K562 (cell line): ENCODE data around the gene LRRC41. TPM values are rescaled to one million over a fixed set of nuclear protein-coding genes. Genes with fewer than 3 reads are reported as not detected.

ENCODE experiments used
- ARID1B ChIP-seq: fragments of 450-650 bp; IDR thresholded peaks from 2 replicates; pipeline ENCODE4 v1.6.1; 2016; ENCODE audit warnings: antibody characterized with exemption, mild to moderate bottlenecking, inconsistent platforms
- CEBPG ChIP-seq, 3 experiments: fragments of 200-800 bp in 1 of 3; sonication (Bioruptor generic) in 1 of 3; sonication (generic) in 1 of 3; formaldehyde crosslinking in 1 of 3; IDR thresholded peaks in 2 of 3; conservative IDR thresholded peaks in 1 of 3; 2 replicates each; pipeline versions ENCODE4 v1.6.1 to v1.8.0; 2016 to 2022; ENCODE audit warnings: missing compliant biosample characterization in 2 of 3, missing genetic modification characterization in 2 of 3, mild to moderate bottlenecking in 1 of 3, missing genetic modification reagents in 1 of 3
- CHD7 ChIP-seq: fragments of 200-600 bp; sonication (generic); IDR thresholded peaks from one replicate; pipeline ENCODE4 v1.6.1; 2012; ENCODE audit warnings: mild to moderate bottlenecking, low read depth, low read length, inconsistent platforms
- EHMT2 ChIP-seq: fragments of 450-650 bp; IDR thresholded peaks from 2 replicates; pipeline ENCODE4 v1.6.1; 2018; ENCODE audit warnings: antibody characterized with exemption
- GABPB1 ChIP-seq: sonication (generic); formaldehyde crosslinking; IDR thresholded peaks from 2 replicates; pipeline ENCODE4 v1.8.0; 2022; ENCODE audit warnings: mild to moderate bottlenecking, missing genetic modification reagents
- HLTF ChIP-seq: fragments of 450-650 bp; IDR thresholded peaks from 2 replicates; pipeline ENCODE4 v1.6.1; 2016
- MEF2A ChIP-seq: IDR thresholded peaks from 2 replicates; pipeline ENCODE4 v1.6.1; 2011; ENCODE audit warnings: low read depth, mild to moderate bottlenecking, low read length, moderate library complexity; ENCODE audit not compliant: control insufficient read depth
- PHB2 ChIP-seq: fragments of 450-650 bp; IDR thresholded peaks from 2 replicates; pipeline ENCODE4 v1.6.1; 2017; ENCODE audit warnings: low read depth
- ZNF668 ChIP-seq: fragments of 250-450 bp; sonication (Bioruptor Pico); IDR thresholded peaks from 2 replicates; pipeline ENCODE4 v1.8.0; 2022; ENCODE audit warnings: mild to moderate bottlenecking, inconsistent platforms
- polyA plus RNA-seq, 8 experiments: library from polyadenylated mRNA; depleted of rRNA in 4 of 8; stranded (reverse) in 5 of 8; unstranded in 3 of 8; fragments of >200 nt; fragmentation: Nextera tagmentation in 2 of 8; fragmentation: Illumina TruSeq in 1 of 8; extraction: Ambion mirVana in 2 of 8; extraction: Trizol in 1 of 8; gene quantifications; 2 replicates each; pipeline versions ENCODE4 v1.2.1 to v1.2.3, GENCODE V29; 2011 to 2014; ENCODE audit warnings: inconsistent platforms in 1 of 8, missing spikeins in 1 of 8
- total RNA-seq, 7 experiments: library from RNA; depleted of rRNA in 6 of 7; stranded (reverse); fragments of >200 nt in 6 of 7; fragmentation: Illumina TruSeq in 2 of 7; extraction: Trizol in 2 of 7; gene quantifications; 2 replicates each; pipeline versions ENCODE4 v1.2.1 to v1.2.3, GENCODE V29; 2011 to 2021; ENCODE audit warnings: low replicate concordance in 1 of 7

The LRRC41 gene
- total and polyA plus RNA-seq, 9 of the 15 experiments (the other 6 are each of a cell fraction or from before 2014, with no cell fraction given) = 10.5 to 64.7 (median 44.2) TPM

- TF ChIP-seq CHD7 (no peak), EHMT2 (0 out of 2 replicates have a peak, but pooled peaks have one; percentile 7), HLTF (0 out of 2 replicates have a peak, but pooled peaks have one; percentile 5), ARID1B (0 out of 2 replicates have a peak, but pooled peaks have one; percentile 4), ZNF668 (CRISPR knock-in tag) (no peak), GABPB1 (CRISPR knock-in tag) (peak; percentile 16; the same call in 1 of the 2 replicates), CEBPG (CRISPR knock-in tag; IDR thresholded peaks at IDR 0.05) (no peak), CEBPG (tag; conservative IDR thresholded peaks at IDR 0.05 in 1 of 2, IDR thresholded peaks at IDR 0.05 in 1 of 2) (peak in 1 of 2 experiments; percentile 25; a peak in 1 of 4 replicates), PHB2 (peak; percentile 40), MEF2A (no peak)
These were observed 38.0 kb upstream of the LRRC41 start (continued) for GRCh38 chr1:46341222-46342083.
